Tibial artery (tissue), 4 donors: Measurements from ENCODE around the gene NTRK3.

ENCODE experiments used
- DNase-seq, 2 donors: peaks; one replicate each; pipeline ENCODE4 v3.0.0-alpha.2; 2019
- H3K27ac ChIP-seq, 2 donors: fragments of 200-600 bp; sonication (generic) in 1 of 2; 1 replicate in 1 of 2; 2 replicates in 1 of 2; pipeline ENCODE4 v1.5.1; 2018 to 2019; ENCODE audit warnings: mild to moderate bottlenecking in 1 of 2
- H3K27me3 ChIP-seq, 2 donors: fragments of 200-600 bp; sonication (generic) in 1 of 2; one replicate each; pipeline versions ENCODE4 v1.5.1 to v1.6.0; 2016 to 2019
- H3K36me3 ChIP-seq, 3 donors: fragments of 200-600 bp; sonication (generic) in 2 of 3; one replicate each; pipeline ENCODE4 v1.5.1; 2016 to 2019; ENCODE audit warnings: mild to moderate bottlenecking in 2 of 3
- H3K4me1 ChIP-seq, 4 donors: fragments of 200-600 bp; sonication (generic) in 2 of 4; 1 replicate in 3 of 4; 2 replicates in 1 of 4; pipeline ENCODE4 v1.5.1; 2016 to 2019
- H3K4me3 ChIP-seq, 2 donors: fragments of 200-600 bp; sonication (generic) in 1 of 2; 1 replicate in 1 of 2; 2 replicates in 1 of 2; pipeline ENCODE4 v1.5.1; 2018 to 2019; ENCODE audit warnings: mild to moderate bottlenecking in 2 of 2
- H3K9me3 ChIP-seq, 3 donors: fragments of 200-600 bp; sonication (generic) in 1 of 3; one replicate each; pipeline ENCODE4 v1.5.1; 2016 to 2019
- CTCF ChIP-seq, 2 experiments: fragments of 200-600 bp in 1 of 2; fragments of 450-650 bp in 1 of 2; IDR thresholded peaks; one replicate each; pipeline ENCODE4 v1.5.1; 2017 to 2019; ENCODE audit warnings: antibody characterized with exemption in 2 of 2, mild to moderate bottlenecking in 1 of 2, moderate library complexity in 1 of 2
- intact Hi-C: fragments of 100-400 bp; cut with DNase I; formaldehyde crosslinking; loops from one replicate; pipeline ENCODE4 v1.15.0; 2023; ENCODE audit warnings: low total_unique reads

The NTRK3 gene

GRCh38 chr15:88125576-88125975 is 131.0 kb downstream of the NTRK3 start:
- Histone ChIP-seq H3K27me3 (no peaks in the 10 kb centered on the region), H3K27ac (peak overlapping the region; percentile 70 to 78), H3K9me3 (no peaks in the 10 kb centered on the region), H3K4me1 (peaks cover 0 to 46% (median 25%) of the 10 kb centered on the region in 4 donors), H3K4me3 (no peak overlapping the region), H3K36me3 (no peaks in the 10 kb centered on the region)
- intact Hi-C loops, result loop anchor here (5.0 to 10.0 kb wide), 2 partner anchors 38 to 119 kb away; no protein-coding TSS in a partner anchor
- peak; percentile 61 to 88 for DNase-seq
- TF ChIP-seq CTCF (IDR thresholded peaks at IDR 0.05), result no peak

- no peak for TF ChIP-seq CTCF (IDR thresholded peaks at IDR 0.05)
- intact Hi-C loops, result loop anchor here (10.0 kb wide), 1 partner anchor 121 kb away; no protein-coding TSS in a partner anchor
- no peaks in the 10 kb centered on the region for H3K27me3 ChIP-seq
- H3K4me3 ChIP-seq, result no peak overlapping the region
- peaks cover 0 to 57% (median 25%) of the 10 kb centered on the region in 4 donors for H3K4me1 ChIP-seq
- no peak for DNase-seq
- H3K9me3 ChIP-seq, result no peaks in the 10 kb centered on the region
- peak overlapping the region; percentile 30 to 70 for H3K27ac ChIP-seq
- no peaks in the 10 kb centered on the region for H3K36me3 ChIP-seq
Measured at GRCh38 chr15:88124199-88124598, 132.3 kb downstream of the NTRK3 start.

- Histone ChIP-seq H3K4me1 (peaks cover 0 to 58% (median 17%) of the 10 kb centered on the region in 4 donors), H3K9me3 (no peaks in the 10 kb centered on the region), H3K27me3 (no peaks in the 10 kb centered on the region), H3K4me3 (no peak overlapping the region), H3K36me3 (no peaks in the 10 kb centered on the region), H3K27ac (no peak overlapping the region)
- no peak for DNase-seq
- no peak for TF ChIP-seq CTCF (IDR thresholded peaks at IDR 0.05)
- intact Hi-C loops, result loop anchor here (10.0 kb wide), 1 partner anchor 123 kb away; no protein-coding TSS in a partner anchor
Measured at GRCh38 chr15:88121968-88122530, 134.5 kb downstream of the NTRK3 start.

GRCh38 chr15:88120026-88120425 is 136.5 kb downstream of the NTRK3 start:
- no peak overlapping the region for H3K27ac ChIP-seq
- no peak for DNase-seq
- H3K4me3 ChIP-seq, result no peak overlapping the region
- H3K27me3 ChIP-seq, result no peaks in the 10 kb centered on the region
- H3K36me3 ChIP-seq, result no peaks in the 10 kb centered on the region
- intact Hi-C loops, result loop anchor here (10.0 kb wide), 1 partner anchor 125 kb away; no protein-coding TSS in a partner anchor
- H3K4me1 ChIP-seq, result peaks cover 0 to 60% (median 18%) of the 10 kb centered on the region in 4 donors
- no peak for TF ChIP-seq CTCF (IDR thresholded peaks at IDR 0.05)
- H3K9me3 ChIP-seq, result no peaks in the 10 kb centered on the region

- Histone ChIP-seq H3K9me3 (no peaks in the 10 kb centered on the region), H3K4me1 (peaks cover 0 to 55% (median 18%) of the 10 kb centered on the region in 4 donors), H3K4me3 (no peak overlapping the region), H3K27me3 (no peaks in the 10 kb centered on the region), H3K27ac (peak overlapping the region in 1 of 2 donors; percentile 15), H3K36me3 (no peaks in the 10 kb centered on the region)
- intact Hi-C loops, result no loop called here
- no peak for TF ChIP-seq CTCF (IDR thresholded peaks at IDR 0.05)
- DNase-seq, result peak in 1 of 2 donors; percentile 10
Measured at GRCh38 chr15:88118741-88119140, 137.8 kb downstream of the NTRK3 start.
